DND-41 (cell line): ENCODE results near the gene GABBR2.

Experiments
- ATAC-seq: fragments of 200-7000 bp; cut with Tn5 transposase; 3 replicates; pipeline ENCODE4 v1.9.1; 2021; ENCODE audit warnings: low read depth; ENCODE audit not compliant: insufficient read depth
- DNase-seq: peaks from one replicate; pipeline ENCODE4 v3.0.0-alpha.2; 2020
- H2AFZ ChIP-seq: 2 replicates; pipeline ENCODE4 v1.6.0; 2012; ENCODE audit warnings: low read depth, low read length
- H3K27ac ChIP-seq: 2 replicates; pipeline ENCODE4 v1.5.1; 2012; ENCODE audit warnings: low read length, inconsistent platforms
- H3K27me3 ChIP-seq: fragments of 200-600 bp; sonication (generic); 2 replicates; pipeline ENCODE4 v1.6.0; 2012; ENCODE audit warnings: low read length, mild to moderate bottlenecking, inconsistent platforms; ENCODE audit not compliant: insufficient read depth, poor library complexity
- H3K36me3 ChIP-seq: 2 replicates; pipeline ENCODE4 v1.5.1; 2012; ENCODE audit warnings: low read length, inconsistent platforms; ENCODE audit not compliant: insufficient read depth
- H3K4me1 ChIP-seq: 2 replicates; pipeline ENCODE4 v1.5.1; 2012; ENCODE audit warnings: mild to moderate bottlenecking, low read length; ENCODE audit not compliant: insufficient read depth
- H3K4me2 ChIP-seq: 2 replicates; pipeline ENCODE4 v1.6.0; 2012; ENCODE audit warnings: mild to moderate bottlenecking, moderate library complexity, low read length, inconsistent platforms; ENCODE audit not compliant: insufficient read depth
- H3K4me3 ChIP-seq, 2 experiments: fragments of 200-600 bp in 1 of 2; shearing (Covaris generic) in 1 of 2; 2 replicates each; pipeline ENCODE4 v1.5.1; 2012 to 2016; ENCODE audit warnings: inconsistent platforms in 2 of 2, low read length in 2 of 2, mild to moderate bottlenecking in 2 of 2, low read depth in 1 of 2, moderate library complexity in 1 of 2
- H3K79me2 ChIP-seq: 2 replicates; pipeline ENCODE4 v1.6.0; 2012; ENCODE audit warnings: low read length, inconsistent platforms; ENCODE audit not compliant: insufficient read depth
- H3K9ac ChIP-seq: 2 replicates; pipeline ENCODE4 v1.6.0; 2012; ENCODE audit warnings: low read depth, mild to moderate bottlenecking, inconsistent platforms, low read length, moderate library complexity
- H3K9me3 ChIP-seq: 2 replicates; pipeline ENCODE4 v1.5.1; 2012; ENCODE audit warnings: low read length, moderate library complexity, mild to moderate bottlenecking, inconsistent platforms; ENCODE audit not compliant: insufficient read depth, severe bottlenecking
- H4K20me1 ChIP-seq: 2 replicates; pipeline ENCODE4 v1.6.0; 2012; ENCODE audit warnings: low read length; ENCODE audit not compliant: insufficient read depth
- EZH2 ChIP-seq: IDR thresholded peaks from 3 replicates; pipeline ENCODE4 v1.6.1; 2012; ENCODE audit warnings: borderline replicate concordance, low read depth, mild to moderate bottlenecking, moderate library complexity, low read length, inconsistent platforms; ENCODE audit not compliant: severe bottlenecking
- TF ChIP-seq, protein P1 (sequence below): IDR thresholded peaks from 2 replicates; pipeline ENCODE4 v1.5.1; 2012; ENCODE audit warnings: borderline replicate concordance, low read length, moderate library complexity, mild to moderate bottlenecking; ENCODE audit not compliant: poor library complexity, severe bottlenecking; ENCODE audit errors: extremely low read depth

The GABBR2 gene

DNA sequence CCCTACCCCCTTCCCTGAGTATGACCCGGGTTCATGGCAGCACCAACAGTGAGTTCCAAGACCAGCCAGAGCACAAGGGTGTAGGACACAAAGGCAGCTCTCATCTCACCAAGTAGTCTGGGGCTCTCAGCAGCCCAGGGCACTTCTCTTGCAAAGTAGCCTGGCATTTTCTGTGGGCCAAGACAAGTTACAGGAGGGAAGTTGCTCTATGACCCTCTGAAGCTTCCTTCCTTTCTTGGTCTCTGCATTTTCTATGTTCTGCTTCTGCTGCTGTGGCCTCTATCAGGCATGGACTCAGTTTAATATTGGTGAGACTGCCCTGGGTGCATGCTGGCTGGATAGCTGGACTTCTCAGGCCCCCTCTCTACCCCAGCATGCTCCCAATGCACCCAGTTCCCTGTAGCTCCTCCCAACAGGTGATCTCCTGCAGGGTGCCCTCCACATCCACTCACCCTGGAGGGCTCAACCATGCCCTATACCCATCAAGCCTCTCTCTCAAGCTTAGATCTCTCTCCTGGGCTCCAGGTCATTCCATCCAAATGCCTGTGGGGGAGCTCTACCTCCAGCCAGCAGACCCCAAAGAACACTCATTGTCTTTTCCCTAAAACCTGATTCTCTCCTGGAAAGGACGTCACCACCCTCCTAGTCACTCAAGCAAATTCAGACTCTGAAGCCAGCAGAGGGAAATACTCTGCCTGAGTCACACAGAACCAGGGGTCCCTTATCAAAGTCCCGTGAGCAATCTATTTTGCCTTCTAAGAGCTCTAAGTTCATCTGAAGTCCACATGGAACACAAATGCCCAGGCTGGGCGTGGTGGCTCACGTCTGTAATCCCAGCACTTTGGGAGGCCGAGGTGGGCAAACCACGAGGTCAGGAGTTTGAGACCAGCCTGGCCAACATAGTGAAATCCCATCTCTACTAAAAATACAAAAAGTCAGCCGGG, 467.1 kb downstream of the GABBR2 start:
- no peak for DNase-seq

DNA sequence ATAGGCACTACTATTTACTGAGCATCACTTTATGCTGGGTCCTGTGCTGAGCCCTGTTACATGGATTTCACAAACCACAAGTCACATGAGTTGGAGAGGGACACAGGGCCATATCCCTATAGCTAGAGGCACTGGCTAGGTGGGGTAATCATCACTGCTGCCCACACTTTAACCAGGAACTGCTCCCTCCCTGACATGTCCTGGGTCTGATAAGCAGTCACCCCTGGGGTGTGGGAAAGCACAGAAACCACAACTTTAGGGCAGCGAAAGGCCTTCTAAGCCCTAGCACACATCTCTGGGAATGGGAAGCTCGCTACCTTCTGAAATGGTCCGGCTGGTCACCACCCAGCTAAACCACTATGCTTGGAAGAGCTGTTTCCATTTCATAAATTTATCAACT, 468.3 kb downstream of the GABBR2 start:
- Histone ChIP-seq H3K9me3 (no peaks in the 10 kb centered on the region), H3K4me1 (no peaks in the 10 kb centered on the region), H3K9ac (no peak overlapping the region), H3K27me3 (no peaks in the 10 kb centered on the region), H3K79me2 (no peaks in the 10 kb centered on the region), H3K27ac (no peak overlapping the region), H3K36me3 (no peaks in the 10 kb centered on the region), H2AFZ (no peak overlapping the region), H3K4me2 (no peak overlapping the region), H4K20me1 (no peaks in the 10 kb centered on the region), H3K4me3 (no peak overlapping the region)
- no peak for DNase-seq
- TF ChIP-seq EZH2 = no peak
- TF ChIP-seq, protein P1, sequence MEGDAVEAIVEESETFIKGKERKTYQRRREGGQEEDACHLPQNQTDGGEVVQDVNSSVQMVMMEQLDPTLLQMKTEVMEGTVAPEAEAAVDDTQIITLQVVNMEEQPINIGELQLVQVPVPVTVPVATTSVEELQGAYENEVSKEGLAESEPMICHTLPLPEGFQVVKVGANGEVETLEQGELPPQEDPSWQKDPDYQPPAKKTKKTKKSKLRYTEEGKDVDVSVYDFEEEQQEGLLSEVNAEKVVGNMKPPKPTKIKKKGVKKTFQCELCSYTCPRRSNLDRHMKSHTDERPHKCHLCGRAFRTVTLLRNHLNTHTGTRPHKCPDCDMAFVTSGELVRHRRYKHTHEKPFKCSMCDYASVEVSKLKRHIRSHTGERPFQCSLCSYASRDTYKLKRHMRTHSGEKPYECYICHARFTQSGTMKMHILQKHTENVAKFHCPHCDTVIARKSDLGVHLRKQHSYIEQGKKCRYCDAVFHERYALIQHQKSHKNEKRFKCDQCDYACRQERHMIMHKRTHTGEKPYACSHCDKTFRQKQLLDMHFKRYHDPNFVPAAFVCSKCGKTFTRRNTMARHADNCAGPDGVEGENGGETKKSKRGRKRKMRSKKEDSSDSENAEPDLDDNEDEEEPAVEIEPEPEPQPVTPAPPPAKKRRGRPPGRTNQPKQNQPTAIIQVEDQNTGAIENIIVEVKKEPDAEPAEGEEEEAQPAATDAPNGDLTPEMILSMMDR = no peak
- no peak for ATAC-seq

More for the DNA sequence above, 467.1 kb downstream of the GABBR2 start:
- H3K4me3 ChIP-seq = no peak overlapping the region
- no peak overlapping the region for H2AFZ ChIP-seq
- no peaks in the 10 kb centered on the region for H4K20me1 ChIP-seq
- H3K9ac ChIP-seq = no peak overlapping the region
- H3K9me3 ChIP-seq = no peaks in the 10 kb centered on the region
- no peaks in the 10 kb centered on the region for H3K27me3 ChIP-seq
- no peak overlapping the region for H3K4me2 ChIP-seq
- no peaks in the 10 kb centered on the region for H3K4me1 ChIP-seq
- H3K36me3 ChIP-seq = no peaks in the 10 kb centered on the region
- peak; percentile 42; the same call in 1 of the 3 replicates for ATAC-seq
- no peak overlapping the region for H3K27ac ChIP-seq
- no peaks in the 10 kb centered on the region for H3K79me2 ChIP-seq
- TF ChIP-seq, protein P1 = peak; percentile 18
- TF ChIP-seq EZH2 = no peak
